SK-N-SH (cell line): Measurements from ENCODE around the gene AGGF1. TPM values are rescaled to one million over a fixed set of nuclear protein-coding genes. Genes with fewer than 3 reads are reported as not detected.

ENCODE experiments used
- CTCF ChIA-PET: fragments of 300-600, 350-600 bp; formaldehyde crosslinking; extraction: SDS; loops from one replicate; lab custom pipeline; 2021; lab: Yijun Ruan, JAX
- POLR2A ChIA-PET: fragments of 350-600 bp; sonication (Branson Sonifier 250); formaldehyde crosslinking; extraction: SDS; loops from one replicate; lab custom pipeline; 2020; ENCODE audit warnings: antibody characterized with exemption, inconsistent platforms; lab: Yijun Ruan, JAX
- DNase-seq: peaks from one replicate; pipeline ENCODE4 v3.0.0; 2012
- H2AFZ ChIP-seq: fragments of 200-600 bp; sonication (generic); 2 replicates; pipeline ENCODE4 v1.8.1; 2016; ENCODE audit warnings: antibody characterized with exemption, mild to moderate bottlenecking, low read depth
- H3F3A ChIP-seq: fragments of 200-600 bp; sonication (generic); replicated peaks from 2 replicates; pipeline ENCODE3; 2016; ENCODE audit warnings: antibody characterized with exemption, mild to moderate bottlenecking; ENCODE audit not compliant: insufficient read depth
- H3K27ac ChIP-seq, 2 experiments: fragments of 200-500 bp in 1 of 2; fragments of 200-600 bp in 1 of 2; sonication (Bioruptor generic) in 1 of 2; sonication (generic), shearing (Covaris generic) in 1 of 2; 2 replicates each; pipeline versions ENCODE4 v1.5.1 to v1.6.1; 2014 to 2016; ENCODE audit warnings: low read depth in 2 of 2, inconsistent platforms in 1 of 2, low read length in 1 of 2, mild to moderate bottlenecking in 1 of 2, mixed read lengths in 1 of 2
- H3K27me3 ChIP-seq: fragments of 200-600 bp; sonication (generic), shearing (Covaris generic); 2 replicates; pipeline ENCODE4 v1.6.1; 2016; ENCODE audit warnings: mixed run types; ENCODE audit not compliant: insufficient read depth
- H3K36me3 ChIP-seq, 2 experiments: fragments of 200-500 bp in 1 of 2; fragments of 200-600 bp in 1 of 2; sonication (Bioruptor generic) in 1 of 2; sonication (generic) in 1 of 2; replicated peaks in 1 of 2; 2 replicates each; pipeline versions ENCODE3 to v1.5.1; 2014 to 2016; ENCODE audit warnings: low read length in 1 of 2, mild to moderate bottlenecking in 1 of 2; ENCODE audit not compliant: insufficient read depth in 2 of 2, control insufficient read depth in 1 of 2
- H3K4me1 ChIP-seq, 2 experiments: fragments of 200-500 bp in 1 of 2; fragments of 200-600 bp in 1 of 2; sonication (Bioruptor generic) in 1 of 2; sonication (generic), shearing (Covaris generic) in 1 of 2; 2 replicates each; pipeline versions ENCODE4 v1.5.1 to v1.6.1; 2014 to 2016; ENCODE audit warnings: low read depth in 1 of 2, low read length in 1 of 2, mixed run types in 1 of 2; ENCODE audit not compliant: insufficient read depth in 2 of 2, control insufficient read depth in 1 of 2
- H3K4me2 ChIP-seq: fragments of 200-600 bp; sonication (generic), shearing (Covaris generic); 2 replicates; pipeline ENCODE4 v1.6.1; 2017; ENCODE audit warnings: mixed run types
- H3K4me3 ChIP-seq, 2 experiments: fragments of 200-500 bp in 1 of 2; fragments of 200-600 bp in 1 of 2; sonication (Bioruptor generic) in 1 of 2; sonication (generic), shearing (Covaris generic) in 1 of 2; 2 replicates each; pipeline versions ENCODE4 v1.5.1 to v1.8.1; 2014 to 2016; ENCODE audit warnings: low read depth in 2 of 2, inconsistent platforms in 1 of 2, low read length in 1 of 2, mild to moderate bottlenecking in 1 of 2, mixed read lengths in 1 of 2, moderate library complexity in 1 of 2
- H3K79me2 ChIP-seq: fragments of 200-600 bp; sonication (generic); 2 replicates; pipeline ENCODE4 v1.8.1; 2017; ENCODE audit warnings: mild to moderate bottlenecking; ENCODE audit not compliant: insufficient read depth
- H3K9ac ChIP-seq: fragments of 200-600 bp; sonication (generic); 2 replicates; pipeline ENCODE4 v1.6.1; 2017; ENCODE audit warnings: mixed run types
- H3K9me2 ChIP-seq: fragments of 200-600 bp; sonication (generic); 2 replicates; pipeline ENCODE4 v1.6.1; 2017; ENCODE audit warnings: mixed run types
- H3K9me3 ChIP-seq: fragments of 200-600 bp; sonication (generic); 2 replicates; pipeline ENCODE4 v1.6.1; 2017; ENCODE audit warnings: mixed run types, mild to moderate bottlenecking, moderate library complexity
- H4K20me1 ChIP-seq: fragments of 200-600 bp; sonication (generic); 2 replicates; pipeline ENCODE4 v1.6.1; 2017; ENCODE audit warnings: mild to moderate bottlenecking, mixed run types; ENCODE audit not compliant: insufficient read depth
- CHD2 ChIP-seq: fragments of 150-350 bp; IDR thresholded peaks from 2 replicates; pipeline ENCODE4 v1.6.1; 2018; ENCODE audit warnings: low read length; ENCODE audit not compliant: partially characterized antibody
- ELF1 ChIP-seq: IDR thresholded peaks from 2 replicates; pipeline ENCODE4 v1.4.0; 2012
- EP300 ChIP-seq, 2 experiments: IDR thresholded peaks; 2 replicates each; pipeline versions ENCODE4 v1.4.0 to v1.6.1; 2012; ENCODE audit warnings: borderline replicate concordance in 1 of 2, low read depth in 1 of 2, low read length in 1 of 2
- FOSL2 ChIP-seq: IDR thresholded peaks from 2 replicates; pipeline ENCODE4 v1.4.0; 2012; ENCODE audit warnings: low read depth, mild to moderate bottlenecking, moderate library complexity, borderline replicate concordance
- FOXJ3 ChIP-seq: sonication (generic); formaldehyde crosslinking; IDR thresholded peaks from 2 replicates; pipeline ENCODE4 v1.5.1; 2020; ENCODE audit warnings: mild to moderate bottlenecking, missing genetic modification reagents
- FOXM1 ChIP-seq: IDR thresholded peaks from 2 replicates; pipeline ENCODE4 v1.4.0; 2012; ENCODE audit warnings: low read depth, mild to moderate bottlenecking
- GABPA ChIP-seq: IDR thresholded peaks from 2 replicates; pipeline ENCODE4 v1.4.0; 2012; ENCODE audit warnings: low read depth, mild to moderate bottlenecking
- GATA2 ChIP-seq: sonication (generic); formaldehyde crosslinking; IDR thresholded peaks from 2 replicates; pipeline ENCODE4 v1.5.0; 2020; ENCODE audit warnings: mild to moderate bottlenecking, missing genetic modification reagents
- NFIC ChIP-seq: IDR thresholded peaks from 2 replicates; pipeline ENCODE4 v1.4.0; 2012; ENCODE audit warnings: borderline replicate concordance
- NRF1 ChIP-seq: IDR thresholded peaks from 2 replicates; pipeline ENCODE4 v1.6.1; 2012; ENCODE audit warnings: low read depth, mild to moderate bottlenecking, low read length
- PBX3 ChIP-seq: IDR thresholded peaks from 2 replicates; pipeline ENCODE4; 2012
- POLR2AphosphoS5 ChIP-seq: IDR thresholded peaks from 2 replicates; pipeline ENCODE4 v1.6.1; 2012; ENCODE audit warnings: low read depth, low read length
- RAD21 ChIP-seq: IDR thresholded peaks from 2 replicates; pipeline ENCODE4 v1.6.1; 2012; ENCODE audit warnings: mild to moderate bottlenecking, low read length
- REST ChIP-seq: IDR thresholded peaks from 2 replicates; pipeline ENCODE4 v1.6.1; 2012; ENCODE audit warnings: mild to moderate bottlenecking, low read depth, low read length, moderate library complexity
- RFX5 ChIP-seq: IDR thresholded peaks from 2 replicates; pipeline ENCODE4 v1.6.1; 2012; ENCODE audit warnings: mild to moderate bottlenecking, improper control_type of control experiment, low read length
- RXRA ChIP-seq: IDR thresholded peaks from 2 replicates; pipeline ENCODE4 v1.4.0; 2012; ENCODE audit warnings: low read depth, mild to moderate bottlenecking, borderline replicate concordance
- SIN3A ChIP-seq: IDR thresholded peaks from 2 replicates; pipeline ENCODE4 v1.6.1; 2012; ENCODE audit warnings: low read depth, mild to moderate bottlenecking, low read length, moderate library complexity, borderline replicate concordance
- TCF12 ChIP-seq: IDR thresholded peaks from 2 replicates; pipeline ENCODE4 v1.4.0; 2012
- TEAD4 ChIP-seq: IDR thresholded peaks from 2 replicates; pipeline ENCODE4 v1.4.0; 2012; ENCODE audit warnings: mild to moderate bottlenecking, borderline replicate concordance; ENCODE audit not compliant: insufficient read depth
- ZBTB33 ChIP-seq: IDR thresholded peaks from 2 replicates; pipeline ENCODE4 v1.4.0; 2012; ENCODE audit warnings: low read depth, borderline replicate concordance
- WGBS: methylation state at CpG from one replicate; pipeline ENCODE4 v1.1.6; 2017; ENCODE audit warnings: low lambda C conversion rate; 5-methylcytosine and 5-hydroxymethylcytosine counted together
- polyA plus RNA-seq, 3 experiments: library from polyadenylated mRNA; depleted of rRNA; stranded (reverse); fragments of >200 nt; gene quantifications; 2 replicates each; pipeline ENCODE4 v1.2.3, GENCODE V29; 2012

AGGF1 gene
- polyA plus RNA-seq, 1 of the 3 experiments (the other 2 are of a cell fraction), result 9.8 TPM

- Histone ChIP-seq H2AFZ (no peak overlapping the region), H3K36me3 (no peaks in the 10 kb centered on the region), H3K79me2 (no peaks in the 10 kb centered on the region), H3K27ac (no peak overlapping the region), H3F3A (no peaks in the 10 kb centered on the region), H3K9me2 (no peaks in the 10 kb centered on the region), H3K4me2 (no peak overlapping the region), H3K4me3 (no peak overlapping the region), H3K27me3 (no peaks in the 10 kb centered on the region), H4K20me1 (no peaks in the 10 kb centered on the region), H3K4me1 (peaks cover 0 to 2% of the 10 kb centered on the region in 2 experiments; a peak in 1 of 4 replicates), H3K9me3 (no peaks in the 10 kb centered on the region), H3K9ac (no peak overlapping the region)
- POLR2A ChIA-PET, result no interaction called here
- 96% methylated on average over 1 of the region's 1 CpG for WGBS
- TF ChIP-seq REST, result no peak
- no peak for TF ChIP-seq EP300 (IDR thresholded peaks at IDR 0.05; ENCODE audit: borderline replicate concordance in 1 of 2, low read depth in 1 of 2, low read length in 1 of 2)
- TF ChIP-seq TEAD4, result no peak
- no peak for TF ChIP-seq NRF1
- TF ChIP-seq ELF1, result no peak
- TF ChIP-seq GATA2, result no peak
- no peak for TF ChIP-seq FOXJ3 (CRISPR knock-in tag)
- no peak for TF ChIP-seq PBX3
- no peak for TF ChIP-seq TCF12
- TF ChIP-seq RAD21, result no peak
- no peak for TF ChIP-seq CHD2
- no peak for TF ChIP-seq FOXM1
- TF ChIP-seq NFIC, result no peak
- no peak for TF ChIP-seq RXRA
- no peak for TF ChIP-seq GABPA
- no peak for TF ChIP-seq RFX5
- TF ChIP-seq ZBTB33, result no peak
- TF ChIP-seq FOSL2, result no peak
- no peak for TF ChIP-seq POLR2AphosphoS5
- no peak for TF ChIP-seq SIN3A
- CTCF ChIA-PET, result no interaction called here
- DNase-seq, result no peak
Measured at GRCh38 chr5:77103457-77103856, 73.3 kb downstream of the AGGF1 start.
